Retinal pigment epithelial cell (primary cell): Measurements from ENCODE around the gene PFDN1.

Experiments
- DNase-seq: peaks from one replicate; pipeline ENCODE4 v3.0.0-alpha.2; 2010; ENCODE audit warnings: low read depth
- H3K4me3 ChIP-seq: 2 replicates; pipeline ENCODE4 v1.5.1; 2011; ENCODE audit warnings: mild to moderate bottlenecking, low read length, control low read depth, moderate library complexity
- CTCF ChIP-seq: conservative IDR thresholded peaks from 2 replicates; pipeline ENCODE4 v1.5.1; 2011; ENCODE audit warnings: low read depth, low read length, control low read depth, inconsistent platforms

Gene PFDN1

GRCh38 chr5:140196115-140196814, 106.6 kb downstream of the PFDN1 start:
- no peak overlapping the region for H3K4me3 ChIP-seq
- no peak for DNase-seq
- no peak for TF ChIP-seq CTCF
